Suprapubic skin (tissue), 4 donors: ENCODE data around the gene NUDT4. TPM values are rescaled to one million over a fixed set of nuclear protein-coding genes. Genes with fewer than 3 reads are reported as not detected.
"Not testable (repeated sequence)": the region's sequence is repeated elsewhere in the genome, so short reads cannot be mapped to it uniquely, and the experiment has no call there.

Source experiments
- DNase-seq, 2 donors: peaks; one replicate each; pipeline ENCODE4 v3.0.0-alpha.2; 2019; ENCODE audit warnings: low spot score in 2 of 2
- H3K27ac ChIP-seq: fragments of 200-600 bp; sonication (generic); one replicate; pipeline ENCODE4 v1.5.1; 2019
- H3K27me3 ChIP-seq: fragments of 200-600 bp; sonication (generic); one replicate; pipeline ENCODE4 v1.5.1; 2019
- H3K36me3 ChIP-seq: fragments of 200-600 bp; sonication (generic); one replicate; pipeline ENCODE4 v1.5.1; 2019
- H3K4me1 ChIP-seq: fragments of 200-600 bp; sonication (generic); one replicate; pipeline ENCODE4 v1.5.1; 2019
- H3K4me3 ChIP-seq: fragments of 200-600 bp; sonication (generic); one replicate; pipeline ENCODE4 v1.5.1; 2019; ENCODE audit warnings: mild to moderate bottlenecking
- H3K9me3 ChIP-seq: fragments of 200-600 bp; sonication (generic); one replicate; pipeline ENCODE4 v1.5.1; 2019
- CTCF ChIP-seq, 2 donors: fragments of 200-600 bp in 1 of 2; fragments of 450-650 bp in 1 of 2; sonication (generic) in 1 of 2; IDR thresholded peaks; one replicate each; pipeline ENCODE4 v1.5.1; 2016 to 2019; ENCODE audit warnings: antibody characterized with exemption in 2 of 2, mild to moderate bottlenecking in 1 of 2, moderate library complexity in 1 of 2
- EP300 ChIP-seq: sonication (generic); formaldehyde crosslinking; IDR thresholded peaks from one replicate; pipeline ENCODE4 v1.6.1; 2017; ENCODE audit warnings: antibody characterized with exemption
- POLR2A ChIP-seq, 2 donors: fragments of 450-650 bp; IDR thresholded peaks; one replicate each; pipeline ENCODE4 v1.6.1; 2017; ENCODE audit warnings: antibody characterized with exemption in 2 of 2, mild to moderate bottlenecking in 2 of 2, moderate library complexity in 2 of 2
- POLR2AphosphoS5 ChIP-seq, 3 donors: sonication (generic); formaldehyde crosslinking; IDR thresholded peaks; one replicate each; pipeline ENCODE4 v1.6.1; 2017; ENCODE audit warnings: antibody characterized with exemption in 3 of 3
- WGBS: methylation state at CpG from one replicate; pipeline ENCODE4 v1.1.5; 2018; 5-methylcytosine and 5-hydroxymethylcytosine counted together
- total RNA-seq, 4 donors: library from RNA; depleted of rRNA; stranded (reverse); fragments of >200 nt; gene quantifications; one replicate each; pipeline ENCODE4 v1.1.0, GENCODE V29; 2016

NUDT4 gene
- total RNA-seq, 4 donors from 2014 or later, result 27.1 to 46.7 (median 34.5) TPM

GRCh38 chr12:93376436-93377251 lies 1.1 kb upstream of the NUDT4 start:
- Histone ChIP-seq H3K27me3 (no peaks in the 10 kb centered on the region), H3K4me1 (peaks cover 32% of the 10 kb centered on the region), H3K27ac (peak overlapping the region; percentile 95), H3K9me3 (no peaks in the 10 kb centered on the region), H3K4me3 (peak overlapping the region; percentile 88), H3K36me3 (no peaks in the 10 kb centered on the region)
- DNase-seq, result no peak
- 66% methylated on average over 10 of the region's 10 CpGs for WGBS
- TF ChIP-seq EP300, result no peak
- no peak for TF ChIP-seq POLR2A (IDR thresholded peaks at IDR 0.05)
- TF ChIP-seq CTCF (IDR thresholded peaks at IDR 0.05), result no peak
- TF ChIP-seq POLR2AphosphoS5 (IDR thresholded peaks at IDR 0.05), result no peak

GRCh38 chr12:93378196-93378997 lies 672 bp downstream of the NUDT4 start:
- H3K9me3 ChIP-seq, H3K27me3 ChIP-seq, H3K36me3 ChIP-seq: not testable (repeated sequence)
- DNase-seq, result peak; percentile 68 to 79
- peak overlapping the region; percentile 95 for H3K27ac ChIP-seq
- H3K4me3 ChIP-seq, result peak overlapping the region; percentile 88
- peak in 1 of 3 donors; percentile 2 for TF ChIP-seq POLR2AphosphoS5 (IDR thresholded peaks at IDR 0.05)
- WGBS, result 0% methylated on average over 21 of the region's 64 CpGs
- H3K4me1 ChIP-seq, result peaks cover 40% of the 10 kb centered on the region

GRCh38 chr12:93378998-93379325 lies 1.2 kb downstream of the NUDT4 start:
- Histone ChIP-seq H3K9me3 (no peaks in the 10 kb centered on the region), H3K27ac (peak overlapping the region; percentile 95), H3K36me3 (no peaks in the 10 kb centered on the region), H3K4me3 (peak overlapping the region; percentile 88), H3K27me3 (no peaks in the 10 kb centered on the region), H3K4me1 (peaks cover 42% of the 10 kb centered on the region)
- DNase-seq, result no peak
- TF ChIP-seq POLR2AphosphoS5 (IDR thresholded peaks at IDR 0.05), result no peak
- no peak for TF ChIP-seq POLR2A (IDR thresholded peaks at IDR 0.05)
- TF ChIP-seq EP300, result no peak
- no peak for TF ChIP-seq CTCF (IDR thresholded peaks at IDR 0.05)
- WGBS, result 0% methylated on average over 4 of the region's 4 CpGs

DNA sequence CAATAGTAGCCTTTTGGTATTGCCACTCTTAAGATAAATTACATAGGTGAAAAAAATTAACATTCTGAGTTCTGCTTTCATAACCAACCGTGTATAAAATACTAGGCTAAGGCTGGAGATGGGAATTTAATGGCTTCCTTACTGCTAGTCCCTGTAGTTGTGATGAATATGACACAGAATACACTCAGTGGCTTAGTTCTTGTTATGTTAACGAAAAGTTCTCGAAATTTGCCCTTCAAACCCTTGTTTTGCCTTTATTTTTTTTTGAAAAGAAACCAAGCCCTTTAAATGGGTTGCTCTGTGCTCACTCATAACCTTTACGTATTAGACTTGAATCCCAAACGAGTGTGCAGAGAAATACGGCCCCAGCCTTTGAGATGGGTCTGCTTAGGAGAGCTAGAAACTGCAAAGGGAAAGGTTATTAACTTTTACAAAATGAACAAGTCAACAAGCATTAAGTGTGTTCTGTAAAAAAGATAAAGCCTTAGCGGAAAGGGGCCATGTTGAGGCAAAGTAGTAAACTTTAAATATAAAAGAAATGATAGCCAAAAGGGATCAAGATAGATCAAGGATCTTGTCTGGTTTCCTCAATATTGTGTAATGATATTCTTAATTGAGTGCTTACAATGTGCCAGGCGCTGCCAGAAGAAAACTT lies 1.7 kb downstream of the NUDT4 start:
- TF ChIP-seq POLR2A (IDR thresholded peaks at IDR 0.05) (no peak), EP300 (no peak)
- Histone ChIP-seq H3K27me3 (no peaks in the 10 kb centered on the region), H3K36me3 (no peaks in the 10 kb centered on the region), H3K9me3 (no peaks in the 10 kb centered on the region), H3K27ac (peak overlapping the region; percentile 95), H3K4me3 (peak overlapping the region; percentile 88), H3K4me1 (peaks cover 42% of the 10 kb centered on the region)
- 8% methylated on average over 8 of the region's 8 CpGs for WGBS
- DNase-seq, result no peak

- H3K9me3 ChIP-seq, result no peaks in the 10 kb centered on the region
- H3K27me3 ChIP-seq, result no peaks in the 10 kb centered on the region
- no peaks in the 10 kb centered on the region for H3K36me3 ChIP-seq
- peak overlapping the region; percentile 95 for H3K27ac ChIP-seq
- TF ChIP-seq POLR2AphosphoS5 (IDR thresholded peaks at IDR 0.05) (no peak), CTCF (IDR thresholded peaks at IDR 0.05) (no peak), EP300 (no peak), POLR2A (IDR thresholded peaks at IDR 0.05) (no peak)
- H3K4me1 ChIP-seq, result peaks cover 42% of the 10 kb centered on the region
- no peak for DNase-seq
- peak overlapping the region; percentile 88 for H3K4me3 ChIP-seq
These were observed 2.2 kb downstream of the NUDT4 start for GRCh38 chr12:93379981-93380361.
